ENCODE data around the gene PLEKHA8.

- TF ChIP-seq GATA2 (IDR thresholded peaks at IDR 0.05; ENCODE audit: low read depth, low read length), result no peak
- TF ChIP-seq GATA3 (IDR thresholded peaks at IDR 0.05; ENCODE audit: low read depth, low read length), result no peak
Measured at GRCh38 chr7:30134611-30135300, 106.5 kb downstream of the PLEKHA8 start, which contains the start of gene MTURN.
